DMS153 (cell line): Measurements from ENCODE around the gene KLHL29.
A peak's percentile ranks its signal among the peaks of the same experiment; 100 is the strongest.

Experiments
- DNase-seq: peaks from one replicate; lab custom pipeline; 2025; lab: John Stamatoyannopoulos, UW

KLHL29 gene

DNA sequence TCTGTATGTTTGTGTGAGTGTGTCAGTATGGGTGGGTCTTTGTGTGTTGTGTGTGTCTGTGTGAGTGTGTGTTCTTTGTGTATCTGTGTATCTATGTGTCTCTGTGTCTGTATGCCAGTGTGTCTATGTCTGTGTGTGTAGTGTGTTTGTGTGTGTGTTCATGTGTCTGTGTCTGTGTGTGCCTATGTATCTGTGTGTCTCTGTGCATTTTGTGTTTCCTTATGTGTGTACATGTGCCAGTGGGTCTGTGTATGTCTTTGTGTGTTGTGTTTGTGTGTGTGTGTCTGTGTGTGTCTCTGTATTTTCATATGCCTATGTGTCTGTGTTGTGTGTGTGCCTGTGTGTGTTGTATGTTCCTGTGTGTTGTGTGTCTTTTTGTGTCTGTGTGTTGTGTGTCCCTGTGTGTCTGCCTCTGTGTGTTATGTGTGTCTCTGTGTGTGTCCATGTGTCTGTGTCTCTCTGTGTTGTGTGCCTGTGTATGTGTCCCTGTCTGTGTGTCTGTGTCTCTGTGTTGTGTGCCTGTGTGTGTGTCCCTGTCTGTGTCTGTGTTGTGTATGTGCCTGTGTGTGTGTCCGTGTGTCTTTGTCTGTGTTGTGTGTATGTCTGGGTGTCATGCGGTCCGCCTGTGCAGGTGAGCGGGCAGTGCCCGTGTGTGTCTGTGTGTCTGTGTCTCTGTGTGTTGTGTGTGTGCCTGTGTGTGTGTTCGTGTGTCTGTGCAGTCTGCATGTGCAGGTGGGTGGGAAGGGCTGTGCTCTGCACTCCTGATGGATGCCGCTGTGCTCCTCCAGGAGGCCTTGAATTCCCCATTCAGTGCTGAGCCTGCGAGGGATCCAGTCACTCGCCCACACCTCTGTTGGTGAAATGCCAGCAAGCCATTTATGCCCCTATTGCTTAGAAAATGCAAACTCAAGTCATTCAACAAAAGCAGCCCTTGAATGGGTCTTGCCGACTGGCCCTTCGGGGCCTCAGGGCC lies 37.4 kb downstream of the KLHL29 start:
- no peak for DNase-seq

DNA sequence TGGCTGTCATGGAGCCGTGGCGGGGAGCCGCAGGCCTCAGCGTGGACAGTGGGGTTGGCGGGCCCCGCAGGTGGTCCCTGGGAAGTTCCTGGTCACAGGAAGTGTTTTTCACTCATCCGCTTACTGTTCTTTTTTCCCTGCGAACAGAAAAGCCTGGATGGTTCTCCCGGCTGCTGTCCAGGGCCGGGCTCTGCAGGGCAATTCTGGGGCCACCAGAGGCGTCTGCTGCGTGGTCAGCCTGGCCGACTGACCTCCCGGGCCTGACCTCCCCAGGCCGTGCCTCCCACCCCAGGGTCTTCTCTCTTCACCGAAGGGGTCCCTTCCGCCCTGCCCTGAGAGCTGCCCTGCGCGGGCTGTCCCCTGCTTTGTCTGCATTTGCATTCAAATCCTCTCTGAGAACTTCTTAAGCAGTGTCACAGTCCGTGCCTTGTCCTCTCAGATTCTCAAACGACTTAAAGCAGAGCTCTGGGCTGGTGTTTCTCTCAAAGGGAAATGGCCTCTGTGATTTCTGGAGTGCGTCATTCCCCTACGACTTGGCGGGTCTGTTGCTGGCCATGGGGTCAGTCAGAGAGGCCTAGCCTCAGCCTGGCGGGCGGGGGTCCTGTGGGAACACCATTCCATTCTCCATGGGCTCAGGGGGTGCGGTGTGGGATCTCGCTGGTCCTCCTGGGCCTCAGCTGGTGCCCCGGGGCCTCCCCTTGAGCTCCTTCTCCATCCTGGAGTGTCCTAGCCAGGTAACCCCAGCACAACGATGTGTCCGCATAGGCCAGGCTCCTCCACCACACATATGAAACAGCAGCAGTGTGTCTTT lies 38.3 kb downstream of the KLHL29 start:
- DNase-seq: no peak

DNA sequence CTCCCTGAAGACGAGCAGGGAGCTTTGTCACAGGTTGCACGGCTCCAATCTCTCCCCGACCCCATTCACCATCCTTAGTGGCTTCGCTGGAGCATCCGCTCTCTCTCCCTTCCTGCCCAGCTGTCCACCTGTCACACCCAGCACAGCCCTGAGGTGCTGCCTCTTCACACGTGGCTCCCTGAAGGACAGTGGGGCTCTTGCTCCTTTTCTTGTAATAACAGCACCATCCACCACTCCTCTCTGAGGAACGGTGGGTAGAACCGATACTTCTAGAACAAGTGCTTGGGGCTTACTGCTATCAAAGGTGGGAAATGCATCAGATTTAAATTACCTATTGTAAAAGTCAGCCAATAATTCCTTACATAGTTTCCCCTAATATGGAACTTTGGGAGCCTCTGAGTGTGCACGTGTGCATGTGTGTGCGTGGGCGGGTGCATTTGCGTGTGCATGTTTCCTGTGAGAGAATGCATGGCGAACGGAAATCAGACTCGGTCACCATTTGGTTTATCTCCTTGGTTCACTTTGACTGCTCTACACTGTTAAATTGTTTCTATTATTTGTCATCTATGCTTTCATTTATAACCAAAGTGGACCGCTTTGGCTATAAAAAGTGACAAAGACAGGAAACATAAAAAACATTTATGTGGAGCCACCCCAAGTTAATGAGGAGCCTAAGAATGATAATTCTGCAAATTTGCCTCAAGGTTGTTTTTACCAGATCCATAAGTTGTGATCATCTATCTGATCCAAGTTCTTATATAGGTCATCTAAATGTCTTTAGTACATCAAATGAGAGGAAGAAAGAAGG lies 39.1 kb downstream of the KLHL29 start:
- no peak for DNase-seq

DNA sequence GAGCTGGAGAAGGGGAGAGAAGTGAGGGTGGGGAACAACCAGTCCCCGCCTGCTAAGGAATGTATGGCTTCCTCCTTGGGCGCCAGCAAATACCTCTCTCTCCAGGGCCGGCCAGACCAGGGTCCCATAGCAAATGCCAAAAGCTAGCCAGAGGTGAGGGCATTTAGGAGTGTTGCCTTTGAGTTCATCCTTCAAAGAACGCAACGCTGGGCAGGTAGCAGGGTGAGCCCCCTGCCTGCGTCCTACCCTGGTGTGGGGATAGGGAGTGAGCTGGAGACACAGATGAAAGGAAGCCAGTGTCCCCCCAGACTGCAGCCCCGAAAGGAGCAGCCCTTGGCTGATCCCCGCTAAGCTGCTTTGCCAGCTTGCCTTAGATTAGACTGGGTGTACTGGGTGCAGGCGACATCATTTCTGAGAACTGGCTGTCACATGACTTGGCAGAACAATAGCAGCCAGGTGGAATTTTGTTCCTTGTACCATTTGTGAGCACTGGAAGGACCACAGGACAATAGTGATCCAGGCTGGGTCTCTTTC lies 40.4 kb downstream of the KLHL29 start:
- DNase-seq: no peak

DNA sequence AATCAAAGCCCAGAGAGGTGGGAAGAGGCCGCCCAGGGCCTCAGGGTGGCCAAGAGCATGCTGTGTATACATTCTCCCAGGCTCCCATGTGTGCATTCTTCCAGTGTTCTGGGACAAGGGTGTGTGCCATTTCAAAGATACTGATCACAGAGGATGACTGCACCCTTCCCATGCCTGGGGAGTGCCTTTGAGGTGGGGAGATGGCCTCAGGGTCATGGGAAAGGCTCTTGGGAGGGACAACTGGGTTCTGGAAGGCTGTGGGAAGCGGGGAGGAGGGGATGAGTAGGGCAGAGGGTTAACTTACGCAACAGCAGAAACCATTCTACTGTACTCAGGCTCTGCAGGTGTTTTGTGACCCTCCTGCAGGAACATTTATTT lies 40.9 kb downstream of the KLHL29 start:
- DNase-seq: no peak

DNA sequence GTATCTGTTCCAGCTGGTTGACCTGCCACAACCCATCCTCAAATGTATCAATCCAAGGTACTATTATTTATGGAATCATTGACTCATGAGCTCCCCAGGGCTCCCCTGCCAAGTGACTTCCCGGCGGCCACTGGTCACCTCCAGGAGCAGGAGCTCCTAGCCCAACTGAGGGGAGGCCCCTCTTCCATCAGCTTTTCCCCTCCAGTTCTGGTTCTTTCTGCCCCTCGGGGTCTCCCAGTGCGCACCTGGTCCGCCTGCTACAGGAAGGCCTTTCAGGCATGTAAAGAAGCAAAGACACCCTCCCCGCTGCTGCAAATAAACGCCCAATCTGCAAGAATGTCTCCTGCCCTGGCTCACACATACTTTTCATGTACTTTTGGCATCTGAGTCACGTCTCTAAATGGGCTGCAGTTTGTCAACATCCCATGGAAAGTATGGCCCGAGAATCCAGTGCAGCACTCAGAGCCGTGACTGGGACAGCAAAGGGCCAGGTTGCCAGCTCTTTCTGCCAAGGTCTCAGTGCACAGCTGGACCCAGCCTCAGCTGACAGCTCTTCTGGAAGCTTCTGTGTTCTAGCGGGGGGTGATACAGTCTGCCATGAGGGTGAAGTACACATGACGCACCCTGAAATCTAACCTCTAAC lies 41.4 kb downstream of the KLHL29 start:
- DNase-seq: no peak

DNA sequence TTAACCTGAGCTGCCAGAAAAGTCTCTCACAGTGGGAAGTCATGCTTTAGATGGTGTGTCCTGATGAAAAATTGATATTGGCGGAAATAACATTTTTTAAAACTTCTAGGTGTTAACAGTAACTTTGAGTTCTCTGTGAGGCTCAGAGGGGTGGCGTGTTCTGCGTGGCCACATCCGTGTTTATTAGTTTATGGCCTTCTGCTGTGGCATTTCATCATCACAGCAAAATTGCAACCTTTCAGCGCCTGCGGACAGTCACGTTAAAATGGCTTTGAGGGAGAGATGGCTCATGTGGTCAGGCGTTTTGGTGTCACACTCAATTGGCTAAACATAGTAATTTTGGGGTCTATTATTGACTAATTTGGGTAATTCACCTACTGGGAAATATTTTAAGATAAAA lies 42.4 kb downstream of the KLHL29 start:
- no peak for DNase-seq

DNA sequence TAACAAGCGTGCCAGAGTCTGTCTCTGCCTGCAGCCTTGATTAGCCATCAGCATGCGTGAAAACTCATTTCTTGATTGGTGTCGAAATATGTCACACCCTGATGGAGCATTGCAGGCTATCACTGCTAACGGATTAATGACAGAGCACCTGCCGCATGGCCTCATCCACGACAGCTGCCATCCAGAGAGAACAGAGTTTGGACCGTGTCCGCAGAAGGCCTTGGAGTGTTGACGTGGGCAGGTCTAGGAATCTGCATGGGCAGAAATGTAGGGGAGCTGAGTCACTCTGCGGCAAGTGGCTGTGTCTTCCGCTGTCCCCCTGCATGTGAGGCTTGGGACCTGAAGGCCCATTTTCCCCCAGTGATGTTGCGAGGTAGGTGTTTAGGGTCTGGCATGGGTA lies 43.0 kb downstream of the KLHL29 start:
- DNase-seq: no peak

DNA sequence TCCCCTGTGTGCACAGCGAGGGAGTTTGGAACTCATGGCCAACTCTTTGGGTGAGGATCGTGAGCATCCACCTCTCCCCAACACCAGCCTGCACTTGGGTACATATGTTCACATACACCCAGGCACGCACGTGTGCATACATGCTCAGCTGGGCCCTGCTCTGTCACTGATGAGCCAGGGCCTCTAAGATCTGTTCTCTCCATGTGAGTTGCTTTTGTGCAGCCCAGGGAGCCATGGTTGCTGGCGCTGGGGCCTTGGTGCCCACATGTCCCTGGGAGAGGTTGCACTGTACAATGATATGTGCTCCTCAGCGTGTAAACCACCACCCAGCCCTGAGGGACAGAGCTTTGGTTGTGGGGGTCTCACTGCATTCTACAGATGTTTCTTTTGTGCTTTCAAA lies 44.1 kb downstream of the KLHL29 start:
- DNase-seq: no peak

DNA sequence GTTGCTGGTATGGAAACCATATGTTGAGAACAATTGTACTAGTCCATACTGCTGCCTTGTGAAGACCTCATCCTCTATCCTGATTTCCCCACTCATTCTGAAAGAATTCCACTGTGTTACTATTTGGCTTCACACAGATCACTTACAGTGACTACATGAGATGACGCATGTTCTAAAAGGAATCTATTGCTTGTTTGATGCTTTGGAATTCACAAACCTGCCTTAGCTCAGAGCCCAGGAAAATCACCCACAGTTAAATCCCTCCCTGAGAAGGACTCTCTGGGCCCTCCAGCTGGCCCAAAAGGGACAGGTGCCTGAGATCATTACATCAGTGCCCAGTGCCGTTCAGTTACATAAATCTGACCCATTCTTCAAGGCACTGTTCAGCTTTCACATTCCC lies 45.3 kb downstream of the KLHL29 start:
- no peak for DNase-seq

DNA sequence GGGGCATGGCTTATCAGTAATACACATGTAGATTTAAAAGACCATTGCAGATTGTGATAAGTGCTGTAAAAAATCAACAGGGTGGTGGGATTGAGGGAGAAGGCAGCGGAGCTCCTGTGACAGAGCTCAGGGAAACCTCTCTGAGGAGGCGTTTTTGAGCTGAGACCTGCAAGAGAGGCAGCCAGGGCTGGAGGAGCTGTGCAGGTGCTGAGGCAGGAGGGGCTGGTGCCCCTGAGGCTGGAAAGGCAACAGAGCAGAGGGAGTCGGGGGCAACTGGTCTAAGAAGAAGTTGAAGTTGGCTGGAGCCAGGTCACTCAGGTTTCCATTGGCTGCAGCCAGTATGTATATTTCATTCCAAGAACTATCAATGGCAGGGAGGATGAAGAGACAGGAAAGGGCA lies 47.6 kb downstream of the KLHL29 start:
- no peak for DNase-seq

DNA sequence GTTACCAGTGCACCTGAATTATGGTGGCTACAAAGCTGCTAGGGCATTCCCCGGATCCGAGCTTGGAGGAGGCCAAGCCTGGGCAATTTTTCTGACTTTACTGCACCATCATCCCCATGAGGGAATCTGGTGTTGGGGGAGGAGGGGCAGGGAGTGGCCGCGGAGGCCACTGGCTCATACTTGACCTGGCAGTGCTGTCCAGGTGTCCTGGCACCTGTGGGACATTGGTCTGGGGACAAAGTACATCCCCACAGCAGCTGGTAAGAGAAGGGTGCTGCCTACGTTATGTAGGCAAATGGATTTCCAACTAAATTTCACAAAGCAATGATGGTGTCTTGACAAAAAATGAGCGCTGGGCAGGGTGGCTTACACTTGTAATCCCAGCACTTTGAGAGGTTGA lies 48.3 kb downstream of the KLHL29 start:
- DNase-seq: no peak

DNA sequence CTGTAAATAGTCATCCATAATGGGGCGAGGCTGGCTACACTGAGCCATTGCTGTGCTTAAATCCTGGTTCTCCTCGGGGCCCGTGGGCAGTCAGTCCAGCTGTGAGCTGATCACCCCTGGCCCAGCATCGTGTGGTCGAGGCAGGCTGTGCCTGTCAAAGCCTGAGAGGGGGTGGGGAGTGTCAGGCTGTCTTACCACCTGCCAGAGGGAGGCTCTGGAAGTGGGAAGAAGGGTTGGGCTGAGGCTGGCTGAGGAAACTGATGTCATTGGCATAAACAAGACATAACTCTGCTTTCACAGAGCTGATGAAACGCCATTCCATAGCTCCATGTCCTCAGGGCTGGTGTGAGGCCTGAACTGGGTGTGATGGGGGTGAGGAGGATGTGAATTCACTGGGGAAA lies 49.7 kb downstream of the KLHL29 start:
- no peak for DNase-seq

DNA sequence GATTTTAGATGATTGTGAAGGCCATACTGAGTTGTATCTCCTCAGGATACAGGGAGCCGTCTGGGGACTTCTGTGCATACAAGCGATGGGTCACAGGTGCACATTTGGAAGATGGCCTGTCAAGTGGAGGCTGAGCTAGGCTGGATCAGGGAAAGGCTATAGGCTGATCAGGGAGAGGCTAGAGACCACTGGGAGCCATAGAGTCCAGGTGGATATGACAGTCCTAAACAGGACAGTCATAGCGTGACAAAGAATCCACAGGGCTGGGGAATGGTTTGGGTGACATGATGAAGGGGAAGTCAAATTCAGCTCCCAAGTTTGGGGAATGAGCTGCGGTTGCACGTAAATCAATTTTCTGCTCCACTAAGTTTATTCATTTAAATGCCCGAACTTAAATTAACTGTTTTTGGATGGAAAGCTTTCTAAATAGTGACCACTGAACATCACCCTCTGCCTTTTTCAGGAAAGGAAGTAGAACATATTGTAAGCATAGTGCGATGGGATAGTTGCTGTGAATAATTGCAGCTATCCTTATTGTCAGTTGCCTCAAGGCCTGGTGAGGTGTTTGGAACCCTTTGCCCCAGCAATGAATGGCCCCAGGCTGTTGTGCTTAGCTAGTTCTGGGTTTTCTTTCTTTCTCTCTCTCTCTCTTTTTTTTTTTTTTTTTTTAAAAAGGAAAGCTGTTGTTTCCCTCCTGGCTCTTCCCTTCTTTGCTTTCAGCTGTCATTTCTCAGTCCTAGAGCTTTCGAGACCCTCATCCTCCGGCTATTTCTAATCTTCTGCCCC lies 50.5 kb downstream of the KLHL29 start:
- DNase-seq: no peak

DNA sequence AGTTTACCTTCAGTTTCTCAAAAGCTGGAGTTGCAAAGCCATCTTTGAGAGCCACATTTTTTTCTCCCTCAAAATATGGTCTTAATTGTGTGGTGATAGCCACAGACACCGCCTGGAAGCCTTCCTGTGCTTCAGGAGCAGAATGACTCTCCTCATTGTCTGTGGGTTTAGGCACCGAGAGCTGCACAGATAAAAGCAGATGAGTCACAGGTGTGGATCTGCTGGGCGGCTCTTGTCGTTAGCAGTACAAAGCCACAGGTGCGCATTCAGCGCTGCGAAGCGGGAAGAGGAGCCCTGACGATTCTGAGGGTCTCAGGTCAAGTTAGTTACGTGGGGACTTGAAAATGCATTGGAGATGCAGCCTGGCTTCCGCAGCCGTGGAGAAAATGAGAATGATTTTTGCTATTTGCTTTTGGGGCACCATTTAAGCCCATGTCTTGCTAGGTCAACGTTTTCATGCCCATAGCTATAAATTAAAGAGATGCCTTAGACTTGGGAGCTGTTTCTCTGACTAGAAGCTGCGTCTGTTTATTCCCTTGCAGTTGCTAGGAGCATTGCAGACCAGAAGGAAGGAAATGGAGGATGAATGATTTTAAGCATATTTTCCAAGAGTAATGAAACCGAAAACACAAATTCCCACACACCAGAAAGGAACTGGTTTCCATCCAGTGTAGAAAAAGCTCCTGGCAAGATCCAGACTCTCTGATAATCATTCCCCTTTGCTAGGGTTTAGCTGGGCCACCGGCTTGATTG lies 51.5 kb downstream of the KLHL29 start:
- DNase-seq: peak; percentile 30

DNA sequence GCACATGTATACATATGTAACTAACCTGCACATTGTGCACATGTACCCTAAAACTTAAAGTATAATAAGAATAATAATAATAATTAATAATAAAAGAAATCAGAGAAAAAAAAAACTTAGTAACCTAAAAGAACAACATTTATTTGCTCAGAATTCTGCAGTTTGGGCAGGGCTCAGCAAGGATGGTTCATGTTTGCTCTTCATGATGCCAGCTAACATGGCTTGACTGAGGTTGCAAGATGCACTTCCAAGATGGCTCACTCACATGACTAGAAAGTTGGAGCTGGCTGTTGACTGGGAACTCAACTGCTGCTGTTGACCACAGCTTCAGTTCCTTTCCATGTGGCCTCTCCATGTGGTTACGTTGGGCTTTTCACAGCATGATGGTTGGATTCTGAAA lies 56.4 kb downstream of the KLHL29 start:
- DNase-seq: no peak

DNA sequence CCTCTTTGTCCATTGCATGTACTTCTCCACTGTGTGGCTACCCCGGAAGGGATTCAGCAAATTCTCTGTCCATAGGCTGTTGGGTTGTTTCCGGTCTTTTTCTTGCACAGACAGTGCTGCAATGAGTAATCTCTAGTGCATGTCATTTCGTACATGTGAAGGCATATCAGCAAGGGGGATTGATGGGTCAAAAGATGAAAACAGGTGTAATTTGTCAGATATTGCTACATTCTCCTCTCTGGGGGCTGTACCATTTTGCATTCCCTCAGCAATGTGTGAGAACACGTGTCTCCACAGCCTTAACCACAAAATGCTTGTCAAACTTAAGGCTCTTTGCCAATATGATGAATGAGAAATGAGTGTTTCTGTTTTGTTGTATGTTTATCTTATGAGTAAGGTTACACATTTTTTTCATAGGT lies 60.5 kb downstream of the KLHL29 start:
- no peak for DNase-seq

DNA sequence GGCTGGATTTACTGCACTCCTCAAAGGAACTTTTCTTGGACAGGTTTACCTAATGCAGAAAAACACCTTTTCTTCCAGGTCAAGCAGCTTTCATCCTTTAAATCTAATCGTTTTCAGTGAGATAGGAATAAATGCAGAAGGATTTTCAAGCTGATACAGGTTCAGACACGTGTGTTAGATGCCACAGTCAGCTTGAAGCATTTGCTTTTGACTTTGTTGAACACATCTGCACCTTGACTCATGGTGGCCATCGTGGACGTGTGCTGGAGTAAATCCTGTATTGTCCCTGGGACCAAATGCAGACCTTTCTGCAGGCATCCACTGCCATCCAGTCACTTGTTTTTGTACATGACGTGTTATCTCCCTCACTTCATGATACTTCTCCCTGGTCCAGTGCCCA lies 61.9 kb downstream of the KLHL29 start:
- DNase-seq: no peak

DNA sequence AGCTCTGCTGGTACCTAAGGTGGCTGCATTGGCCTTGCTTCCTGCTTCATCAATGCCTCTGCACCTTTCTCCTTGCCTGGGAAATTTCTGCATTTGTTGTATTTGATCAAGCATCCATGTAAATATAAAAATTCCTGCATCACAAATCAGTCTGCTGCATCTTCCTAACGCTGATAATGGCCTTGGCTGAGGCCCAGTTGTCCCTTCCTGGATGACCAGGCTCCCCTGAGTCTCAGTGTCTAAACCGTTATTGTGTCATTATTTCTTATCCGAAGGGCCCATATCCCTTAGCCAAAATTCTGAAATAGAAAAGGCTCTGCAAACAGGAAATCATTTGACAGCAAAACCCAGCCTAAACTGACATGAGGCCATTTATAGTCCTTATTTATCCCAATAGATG lies 62.4 kb downstream of the KLHL29 start:
- no peak for DNase-seq

DNA sequence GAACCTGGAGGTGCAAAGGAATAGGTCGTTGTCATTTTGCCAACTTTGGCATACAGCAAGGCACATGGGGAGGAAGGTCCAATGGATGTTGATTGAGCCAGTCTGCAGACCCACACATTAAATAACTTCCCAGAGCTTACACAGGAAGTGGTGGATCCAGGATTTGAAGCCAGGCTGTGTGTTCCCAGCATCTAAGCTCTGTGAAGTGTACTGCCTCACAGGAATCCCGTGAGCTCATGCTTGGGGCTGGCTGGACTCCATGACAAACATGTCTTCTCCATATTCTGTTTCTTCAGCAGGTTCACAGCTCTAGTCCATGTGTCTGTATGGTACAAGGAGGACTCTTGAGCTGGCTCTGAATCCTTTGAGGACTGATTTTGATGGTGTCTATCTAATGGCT lies 63.9 kb downstream of the KLHL29 start:
- DNase-seq: no peak
